GM18907 (cell line): ENCODE results near the gene EIF1AX.
"Not testable (repeated sequence)": the region's sequence is repeated elsewhere in the genome, so short reads cannot be mapped to it uniquely, and the experiment has no call there.

Experiments
- ATAC-seq: cut with Tn5 transposase; IDR thresholded peaks from one replicate; pipeline ENCODE4 v1.9.1; 2021; ENCODE audit warnings: mild to moderate bottlenecking, moderate library complexity; ENCODE audit not compliant: unreplicated experiment

EIF1AX gene, protein sequence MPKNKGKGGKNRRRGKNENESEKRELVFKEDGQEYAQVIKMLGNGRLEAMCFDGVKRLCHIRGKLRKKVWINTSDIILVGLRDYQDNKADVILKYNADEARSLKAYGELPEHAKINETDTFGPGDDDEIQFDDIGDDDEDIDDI

GRCh38 chrX:20141281-20142220 lies at the start of gene EIF1AX:
TSS of gene EIF1AX (minus strand) at chrX:20141838. CDS start at chrX:20141640, 198 bp downstream.
- peak; percentile 99 for ATAC-seq

GRCh38 chrX:20189171-20189570 lies 47.5 kb upstream of the EIF1AX start:
- no peak for ATAC-seq

DNA sequence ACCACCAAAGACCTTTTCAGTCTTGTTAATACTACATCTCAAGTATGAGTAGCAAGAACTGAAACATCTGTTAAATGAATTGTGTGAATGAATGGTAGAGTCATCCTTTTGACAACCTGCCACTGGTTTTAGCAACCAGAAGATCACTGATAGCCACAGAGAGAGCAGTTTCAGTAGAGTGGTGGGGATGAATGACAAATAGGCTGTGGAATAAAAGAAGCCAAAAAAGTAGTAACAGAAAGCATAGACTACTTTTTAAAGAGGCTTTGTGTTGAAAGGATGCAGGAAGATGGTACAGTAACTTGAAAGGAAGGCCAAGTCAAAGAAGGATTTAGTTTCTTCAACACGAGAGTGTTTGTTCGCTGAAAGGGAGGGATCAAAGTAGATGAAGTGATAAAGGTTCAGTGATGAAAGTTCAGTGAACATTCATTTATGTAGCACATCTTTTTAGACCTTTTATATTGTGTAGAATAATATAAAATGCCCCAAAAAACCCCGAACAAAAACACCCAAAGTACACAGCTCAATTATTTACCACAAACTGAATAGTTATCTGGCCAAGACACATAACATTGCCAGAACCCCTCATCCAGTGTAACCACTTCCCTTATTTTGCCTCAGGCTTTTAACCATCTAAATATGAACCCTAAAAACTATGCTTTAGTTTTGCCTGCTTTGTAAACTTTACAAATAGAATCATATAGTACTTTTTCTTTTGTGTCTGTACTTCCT lies 40.1 kb upstream of the EIF1AX start:
- ATAC-seq, result peak; percentile 62

DNA sequence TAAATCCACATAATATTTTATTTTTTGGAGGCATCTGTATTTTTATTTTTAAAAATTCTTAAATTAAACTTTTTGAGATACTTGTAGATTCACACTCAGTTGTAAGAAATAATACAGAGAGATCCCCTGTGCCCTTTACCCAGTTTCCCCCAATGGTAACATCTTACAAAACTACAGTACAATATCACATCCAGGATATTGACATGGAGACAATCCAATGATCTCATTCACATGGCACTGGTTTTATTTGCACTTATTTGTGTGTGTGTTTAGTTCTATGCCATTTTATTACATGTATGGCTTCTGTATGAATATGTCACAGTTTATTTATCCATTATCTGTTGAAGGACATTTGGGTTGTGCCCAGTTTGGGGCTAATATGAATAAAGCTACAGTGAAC lies 35.5 kb upstream of the EIF1AX start:
- ATAC-seq, result no peak

DNA sequence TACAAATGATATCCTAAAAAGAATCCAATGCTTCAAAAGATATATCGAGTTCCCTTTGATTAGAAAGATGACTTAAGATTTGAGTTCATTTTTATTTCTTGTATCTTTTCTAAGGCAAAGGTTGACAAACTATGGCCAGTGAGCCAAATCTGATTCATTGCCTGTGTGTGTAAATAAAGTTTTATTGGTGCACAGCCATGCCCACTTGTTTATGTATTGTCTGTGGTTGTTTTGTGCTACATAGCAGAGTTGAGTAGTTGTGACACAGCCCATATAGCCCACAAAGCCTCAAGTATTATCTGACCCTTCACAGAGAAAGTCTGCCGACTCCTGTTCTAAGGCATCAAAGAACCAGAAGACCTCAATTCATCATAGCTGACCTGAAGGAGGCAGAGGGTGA lies 32.2 kb upstream of the EIF1AX start:
- no peak for ATAC-seq

GRCh38 chrX:20173313-20173712 lies 31.7 kb upstream of the EIF1AX start:
- ATAC-seq, result no peak

- no peak for ATAC-seq
These were observed 30.2 kb upstream of the EIF1AX start for GRCh38 chrX:20171887-20172286.

GRCh38 chrX:20162516-20162915 lies 20.9 kb upstream of the EIF1AX start:
- not testable (repeated sequence) for ATAC-seq

- ATAC-seq, result no peak
These were observed 18.3 kb upstream of the EIF1AX start for GRCh38 chrX:20159797-20160385.

DNA sequence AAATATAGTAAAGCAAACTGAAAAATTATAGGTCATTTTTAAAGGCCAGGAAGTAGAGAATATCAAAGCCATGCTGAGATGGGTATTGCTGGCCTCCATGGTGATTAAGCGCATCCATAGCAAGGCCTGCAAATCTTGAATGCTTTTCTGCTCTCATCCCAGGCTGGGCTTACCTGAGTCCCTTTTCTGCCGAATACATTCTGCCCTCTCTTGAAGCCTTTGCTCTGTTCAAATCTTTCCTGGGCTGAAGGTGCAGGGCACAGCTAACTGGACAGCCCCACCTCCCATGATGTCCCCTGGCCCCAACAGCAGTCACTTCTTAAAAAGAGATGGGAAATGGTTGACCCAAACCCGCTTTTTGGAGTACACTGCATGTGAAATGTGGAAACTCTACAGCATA lies 10.1 kb upstream of the EIF1AX start:
- no peak for ATAC-seq

- ATAC-seq, result no peak
These were observed 7.7 kb upstream of the EIF1AX start for GRCh38 chrX:20149326-20149725.

- no peak for ATAC-seq
These were observed 5.9 kb upstream of the EIF1AX start for GRCh38 chrX:20147561-20147960.

DNA sequence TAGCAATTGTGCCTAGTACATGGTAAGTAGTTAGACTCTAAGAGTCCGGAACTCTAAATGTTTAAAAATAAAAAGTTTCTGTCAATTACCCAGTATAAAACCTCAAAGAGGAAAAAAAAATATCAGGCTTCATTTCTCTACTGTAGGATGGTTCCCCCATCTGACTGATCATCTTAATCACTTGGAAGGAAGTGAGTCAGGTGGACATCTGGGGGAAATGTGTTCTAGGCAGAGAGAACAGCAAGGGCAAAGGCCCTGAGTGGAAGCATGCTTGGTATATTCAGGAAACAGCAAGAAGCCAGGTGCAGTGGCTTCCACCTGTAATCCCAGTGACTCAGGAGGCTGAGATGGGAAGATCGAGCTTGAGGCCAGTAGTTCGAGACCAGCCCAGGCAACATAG lies 2.9 kb upstream of the EIF1AX start:
- no peak for ATAC-seq

- no peak for ATAC-seq
These were observed 1.9 kb upstream of the EIF1AX start for GRCh38 chrX:20143561-20143960.

GRCh38 chrX:20143111-20143510 lies 1.5 kb upstream of the EIF1AX start:
- ATAC-seq, result no peak

DNA sequence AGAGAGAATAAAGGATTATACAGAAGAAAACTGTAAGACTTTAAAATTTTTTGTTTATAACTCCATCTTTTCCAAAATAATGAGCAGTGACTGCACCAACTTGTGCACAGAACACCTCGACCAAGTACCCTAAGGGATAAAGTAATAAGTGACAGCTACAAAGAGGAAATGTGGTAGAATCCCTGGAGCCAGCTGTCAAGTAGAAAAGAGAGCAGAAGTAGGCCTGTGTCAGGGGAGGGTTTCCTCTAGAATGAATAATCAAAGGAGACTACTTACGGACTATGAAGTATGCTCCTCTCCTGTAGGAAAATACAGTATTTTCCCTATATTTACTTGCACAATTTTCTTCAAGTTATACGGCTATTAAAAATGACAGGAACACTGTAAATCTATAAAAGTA lies 1.2 kb downstream of the EIF1AX start:
- ATAC-seq, result no peak

- no peak for ATAC-seq
These were observed 1.7 kb downstream of the EIF1AX start for GRCh38 chrX:20139966-20140365.

DNA sequence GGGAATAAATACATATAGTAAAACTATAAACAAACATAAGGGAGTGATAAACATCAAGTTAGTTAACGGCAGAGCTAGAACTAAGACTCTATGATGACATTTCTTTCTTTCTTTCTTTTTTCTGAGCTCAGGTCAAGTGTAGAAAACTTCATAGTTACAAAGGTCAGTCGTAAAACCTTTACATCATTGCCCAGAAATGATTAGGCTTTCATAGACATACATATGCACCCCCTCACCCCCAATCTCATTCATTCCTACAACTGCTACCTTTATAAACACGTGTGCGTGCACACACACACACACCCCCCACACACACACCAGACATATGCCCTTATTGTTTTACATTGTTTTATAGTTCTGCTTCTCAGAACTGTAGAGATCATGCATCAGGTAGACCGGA lies 5.7 kb downstream of the EIF1AX start:
- no peak for ATAC-seq

DNA sequence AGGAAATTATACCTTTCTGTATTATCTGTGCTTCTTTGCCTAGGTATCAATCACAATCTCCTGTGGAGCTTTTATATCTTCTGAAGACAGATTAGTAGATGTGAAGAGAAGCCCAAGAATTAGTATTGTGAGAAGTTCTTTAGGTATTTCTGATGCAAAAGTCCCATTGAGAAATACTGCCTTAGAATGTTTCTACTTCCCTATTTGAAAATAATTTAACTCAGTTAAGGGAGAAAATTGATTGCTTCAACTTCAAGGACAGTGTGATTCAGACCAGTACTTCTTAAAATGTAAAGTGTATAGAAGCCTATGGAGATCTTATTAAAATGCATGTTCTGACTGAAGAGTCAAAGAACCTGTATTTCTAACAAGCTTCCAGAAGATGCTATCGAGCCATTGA lies 9.0 kb downstream of the EIF1AX start:
- ATAC-seq, result no peak

DNA sequence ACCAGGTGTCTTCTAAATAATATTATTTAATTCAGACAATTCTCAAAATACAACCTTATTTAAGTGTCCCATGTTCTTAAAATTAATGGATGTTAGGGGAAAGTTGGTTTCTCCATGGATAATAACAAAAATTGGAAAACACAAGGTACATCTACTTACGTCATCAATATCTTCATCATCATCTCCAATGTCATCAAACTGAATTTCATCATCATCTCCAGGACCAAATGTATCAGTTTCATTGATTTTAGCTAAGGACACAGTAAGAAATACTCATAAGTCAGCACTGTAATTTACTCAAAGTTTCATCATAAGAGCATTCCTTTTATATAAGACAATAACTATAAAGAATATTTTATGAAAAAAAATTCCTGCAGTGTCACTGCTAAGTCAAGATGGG lies 11.3 kb downstream of the EIF1AX start:
- ATAC-seq, result no peak

- ATAC-seq, result no peak
These were observed 12.1 kb downstream of the EIF1AX start for GRCh38 chrX:20129547-20129946.
